HFFc6 (cell line): ENCODE results near the gene SCN1A. TPM values are rescaled to one million over a fixed set of nuclear protein-coding genes. Genes with fewer than 3 reads are reported as not detected.

Experiments used
- DNase-seq: peaks from one replicate; pipeline ENCODE4 v3.0.0-alpha.2; 2018
- H3K27ac Mint-ChIP-seq: 2 replicates; pipeline ENCODE4 v1.8.0; 2020; ENCODE audit warnings: mild to moderate bottlenecking, mixed read lengths
- H3K27me3 Mint-ChIP-seq: 2 replicates; pipeline ENCODE4 v1.8.0; 2021; ENCODE audit warnings: mild to moderate bottlenecking, moderate library complexity, mixed read lengths; ENCODE audit not compliant: insufficient read depth
- H3K36me3 Mint-ChIP-seq: 2 replicates; pipeline ENCODE4 v1.8.0; 2021; ENCODE audit warnings: low read depth, mixed read lengths
- H3K4me1 Mint-ChIP-seq: 2 replicates; pipeline ENCODE4 v1.8.0; 2020; ENCODE audit warnings: low read depth, mixed read lengths
- H3K4me3 Mint-ChIP-seq: 2 replicates; pipeline ENCODE4 v1.8.0; 2020; ENCODE audit warnings: mild to moderate bottlenecking, moderate library complexity, mixed read lengths
- H3K9me3 Mint-ChIP-seq: 2 replicates; pipeline ENCODE4 v1.8.0; 2020; ENCODE audit warnings: mild to moderate bottlenecking, mixed read lengths
- CTCF ChIP-seq: fragments of 200-600 bp; sonication (generic); IDR thresholded peaks from 2 replicates; pipeline ENCODE4 v1.5.0; 2021; ENCODE audit warnings: antibody characterized with exemption, mild to moderate bottlenecking
- total RNA-seq, 6 experiments: library from RNA; stranded (reverse); fragmentation: NEBNext Ultra II Directional; extraction: Animal tissue kit (Norgen Biotek cat#: 25700); gene quantifications; 2 replicates in 1 of 6; 3 replicates in 5 of 6; pipeline ENCODE4 v1.2.3, GENCODE V29; 2021

The SCN1A gene
- total RNA-seq, 6 experiments from 2014 or later: not detected

GRCh38 chr2:166084301-166084700 lies 43.5 kb downstream of the SCN1A start:
- Mint-ChIP-seq H3K4me3 (no peak overlapping the region), H3K4me1 (no peaks in the 10 kb centered on the region)

GRCh38 chr2:166082736-166083135 lies 45.1 kb downstream of the SCN1A start:
- peaks cover 1% of the 10 kb centered on the region for H3K27me3 Mint-ChIP-seq
- no peak overlapping the region for H3K27ac Mint-ChIP-seq
- H3K4me3 Mint-ChIP-seq: no peak overlapping the region
- DNase-seq: no peak
- no peaks in the 10 kb centered on the region for H3K4me1 Mint-ChIP-seq
- no peaks in the 10 kb centered on the region for H3K9me3 Mint-ChIP-seq
- no peaks in the 10 kb centered on the region for H3K36me3 Mint-ChIP-seq
- no peak for TF ChIP-seq CTCF

More at GRCh38 chr2:166084301-166084700, 43.5 kb downstream of the SCN1A start:
- TF ChIP-seq CTCF: no peak
- Mint-ChIP-seq H3K36me3 (no peaks in the 10 kb centered on the region), H3K27ac (no peak overlapping the region), H3K9me3 (no peaks in the 10 kb centered on the region), H3K27me3 (peaks cover 1% of the 10 kb centered on the region)
- no peak for DNase-seq

GRCh38 chr2:166081852-166082251 lies 46.0 kb downstream of the SCN1A start:
- Mint-ChIP-seq H3K9me3 (no peaks in the 10 kb centered on the region), H3K27ac (no peak overlapping the region), H3K4me3 (no peak overlapping the region), H3K27me3 (peaks cover 1% of the 10 kb centered on the region), H3K36me3 (no peaks in the 10 kb centered on the region), H3K4me1 (no peaks in the 10 kb centered on the region)
- DNase-seq: no peak
- TF ChIP-seq CTCF: no peak

GRCh38 chr2:166081131-166081632 lies 46.6 kb downstream of the SCN1A start:
- Mint-ChIP-seq H3K27me3 (peaks cover 1% of the 10 kb centered on the region), H3K4me1 (no peaks in the 10 kb centered on the region)

GRCh38 chr2:166074430-166074829 lies 53.4 kb downstream of the SCN1A start:
- Mint-ChIP-seq H3K4me1 (no peaks in the 10 kb centered on the region), H3K27ac (no peak overlapping the region), H3K27me3 (no peaks in the 10 kb centered on the region; the same call in 1 of the 2 replicates)

More at GRCh38 chr2:166081131-166081632, 46.6 kb downstream of the SCN1A start:
- TF ChIP-seq CTCF: no peak
- H3K36me3 Mint-ChIP-seq: no peaks in the 10 kb centered on the region
- DNase-seq: no peak
- H3K9me3 Mint-ChIP-seq: no peaks in the 10 kb centered on the region
- no peak overlapping the region for H3K4me3 Mint-ChIP-seq
- H3K27ac Mint-ChIP-seq: no peak overlapping the region

More at GRCh38 chr2:166074430-166074829, 53.4 kb downstream of the SCN1A start:
- DNase-seq: no peak
- H3K36me3 Mint-ChIP-seq: no peaks in the 10 kb centered on the region
- H3K4me3 Mint-ChIP-seq: no peak overlapping the region
- H3K9me3 Mint-ChIP-seq: no peaks in the 10 kb centered on the region
- no peak for TF ChIP-seq CTCF
